Caco-2 (cell line): ENCODE measurements around the gene AKAP8L. TPM values are rescaled to one million over a fixed set of nuclear protein-coding genes. Genes with fewer than 3 reads are reported as not detected.

ENCODE experiments used
- Bru-seq: library from RNA; stranded (reverse); fragments of 400-500 nt; gene quantifications from one replicate; lab custom pipeline; 2021; lab: Mats Ljungman, UMichigan
- BruChase-seq, 2 experiments: library from RNA; stranded (reverse); fragments of 400-500 nt; gene quantifications; one replicate each; lab custom pipeline; 2021; lab: Mats Ljungman, UMichigan
- BruUV-seq: library from RNA; stranded (reverse); fragments of 400-500 nt; replicated peaks from 2 replicates; lab custom pipeline; 2021; lab: Mats Ljungman, UMichigan
- CTCF ChIA-PET: fragments of 300-600 bp; sonication (Branson Sonifier 250); formaldehyde crosslinking; loops from one replicate; lab custom pipeline; 2022; ENCODE audit warnings: antibody characterized with exemption; lab: Charles Lee
- POLR2A ChIA-PET: fragments of 300-600 bp; sonication (Branson Sonifier 250); formaldehyde crosslinking; loops from one replicate; lab custom pipeline; 2022; ENCODE audit warnings: antibody characterized with exemption; lab: Charles Lee
- DNase-seq, 2 experiments: peaks; one replicate each; pipeline versions ENCODE4 v3.0.0 to v3.0.0-alpha.2; 2020 to 2022
- H3K27me3 ChIP-seq: replicated peaks from 2 replicates; pipeline ENCODE4 v1.6.0; 2011; ENCODE audit warnings: low read length; ENCODE audit not compliant: control insufficient read depth, insufficient read depth
- H3K36me3 ChIP-seq: 2 replicates; pipeline ENCODE4 v1.5.1; 2011; ENCODE audit warnings: low read length; ENCODE audit not compliant: control insufficient read depth, insufficient read depth
- H3K4me1 ChIP-seq: fragments of 250-450 bp; sonication (Bioruptor Pico); 2 replicates; pipeline ENCODE4 v1.5.1; 2020; ENCODE audit warnings: mild to moderate bottlenecking
- H3K4me3 ChIP-seq: 2 replicates; pipeline ENCODE4 v1.5.1; 2011; ENCODE audit warnings: low read depth, mild to moderate bottlenecking, control low read depth, low read length
- H3K9me3 ChIP-seq: fragments of 250-450 bp; sonication (Bioruptor Pico); 2 replicates; pipeline ENCODE4 v1.5.1; 2020; ENCODE audit warnings: mild to moderate bottlenecking, moderate library complexity
- H3K27ac Mint-ChIP-seq: one replicate; pipeline ENCODE4 v1.8.0; 2022; ENCODE audit warnings: mixed read lengths; ENCODE audit not compliant: unreplicated experiment
- H3K27me3 Mint-ChIP-seq: one replicate; pipeline ENCODE4 v1.8.0; 2022; ENCODE audit warnings: mixed read lengths; ENCODE audit not compliant: insufficient read depth, unreplicated experiment
- H3K36me3 Mint-ChIP-seq: one replicate; pipeline ENCODE4 v1.8.0; 2022; ENCODE audit warnings: mild to moderate bottlenecking, mixed read lengths; ENCODE audit not compliant: insufficient read depth, unreplicated experiment
- H3K4me1 Mint-ChIP-seq: one replicate; pipeline ENCODE4 v1.8.0; 2022; ENCODE audit warnings: low read depth, mixed read lengths; ENCODE audit not compliant: unreplicated experiment
- H3K4me3 Mint-ChIP-seq: one replicate; pipeline ENCODE4 v1.8.0; 2022; ENCODE audit warnings: mild to moderate bottlenecking, moderate library complexity, mixed read lengths; ENCODE audit not compliant: unreplicated experiment
- H3K9me3 Mint-ChIP-seq: one replicate; pipeline ENCODE4 v1.8.0; 2022; ENCODE audit warnings: mixed read lengths; ENCODE audit not compliant: unreplicated experiment
- CTCF ChIP-seq, 2 experiments: fragments of 200-600 bp in 1 of 2; IDR thresholded peaks; 1 replicate in 1 of 2; 2 replicates in 1 of 2; pipeline versions ENCODE4 v1.5.1 to v1.8.0; 2011 to 2022; ENCODE audit warnings: antibody characterized with exemption in 1 of 2, control low read depth in 1 of 2, inconsistent platforms in 1 of 2, low read depth in 1 of 2, low read length in 1 of 2, mild to moderate bottlenecking in 1 of 2, moderate library complexity in 1 of 2; ENCODE audit not compliant: insufficient read depth in 1 of 2, severe bottlenecking in 1 of 2, unreplicated experiment in 1 of 2
- intact Hi-C: fragments of 100-400 bp; cut with micrococcal nuclease; formaldehyde crosslinking; loops from one replicate; pipeline ENCODE4 v1.10.0; 2022; ENCODE audit not compliant: unreplicated experiment
- long read RNA-seq: library from polyadenylated mRNA; stranded (forward); transcript quantifications from one replicate; pipeline ENCODE4 v2.0.0, GENCODE V29; 2022
- total RNA-seq: library from RNA; stranded (reverse); gene quantifications from 2 replicates; pipeline ENCODE4 v1.2.3, GENCODE V29; 2022

The AKAP8L gene, protein sequence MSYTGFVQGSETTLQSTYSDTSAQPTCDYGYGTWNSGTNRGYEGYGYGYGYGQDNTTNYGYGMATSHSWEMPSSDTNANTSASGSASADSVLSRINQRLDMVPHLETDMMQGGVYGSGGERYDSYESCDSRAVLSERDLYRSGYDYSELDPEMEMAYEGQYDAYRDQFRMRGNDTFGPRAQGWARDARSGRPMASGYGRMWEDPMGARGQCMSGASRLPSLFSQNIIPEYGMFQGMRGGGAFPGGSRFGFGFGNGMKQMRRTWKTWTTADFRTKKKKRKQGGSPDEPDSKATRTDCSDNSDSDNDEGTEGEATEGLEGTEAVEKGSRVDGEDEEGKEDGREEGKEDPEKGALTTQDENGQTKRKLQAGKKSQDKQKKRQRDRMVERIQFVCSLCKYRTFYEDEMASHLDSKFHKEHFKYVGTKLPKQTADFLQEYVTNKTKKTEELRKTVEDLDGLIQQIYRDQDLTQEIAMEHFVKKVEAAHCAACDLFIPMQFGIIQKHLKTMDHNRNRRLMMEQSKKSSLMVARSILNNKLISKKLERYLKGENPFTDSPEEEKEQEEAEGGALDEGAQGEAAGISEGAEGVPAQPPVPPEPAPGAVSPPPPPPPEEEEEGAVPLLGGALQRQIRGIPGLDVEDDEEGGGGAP
- total RNA-seq (112 and 127 TPM in 2 replicates), Bru-seq, nascent RNA (percentile 81 among the genes with signal in this experiment), BruChase-seq, experiment 1, labeled RNA remaining after a 2-hour chase (percentile 78 among the genes with signal in this experiment), BruChase-seq, experiment 2, labeled RNA remaining after a 6-hour chase (percentile 84 among the genes with signal in this experiment)
- long read RNA-seq, transcript AKAP8L-201 (14 exons, 2,146 nt) = major isoform, 67 of 151 reads
- long read RNA-seq, partial matches to known transcripts = 17 of 151 reads
- long read RNA-seq, other reads (novel, unspliced or antisense) = 65 of 151 reads

- TF ChIP-seq CTCF (IDR thresholded peaks at IDR 0.05; ENCODE audit: insufficient read depth in 1 of 2, low read depth in 1 of 2, low read length in 1 of 2, severe bottlenecking in 1 of 2, unreplicated experiment in 1 of 2) = peak; percentile 70 to 92
- Mint-ChIP-seq H3K4me1 (peaks cover 6% of the 10 kb centered on the region), H3K4me3 (peak within 1 kb of the TSS; percentile 96), H3K27ac (peak within 1 kb of the TSS; percentile 98), H3K9me3 (no peaks in the 10 kb centered on the region), H3K36me3 (peaks cover 65% of the 10 kb centered on the region), H3K27me3 (no peaks in the 10 kb centered on the region)
- intact Hi-C loops = loop anchor here (1.0 to 5.0 kb wide), 3 partner anchors 31 to 138 kb away; partner anchors contain the start of genes AKAP8 and WIZ
- BruUV-seq = no TSS peak
- H3K4me1 ChIP-seq = peaks cover 6% of the 10 kb centered on the region; the same call in 1 of the 2 replicates
- DNase-seq = peak; percentile 98 to 99
- H3K27me3 ChIP-seq = no peaks in the 10 kb centered on the region
- POLR2A ChIA-PET = interaction anchor here (0.5 to 3.5 kb wide), 10 partner anchors 9 to 1021 kb away, joined by 3 to 40 read pairs (median 7); partner anchors contain the start of gene AKAP8
- CTCF ChIA-PET = interaction anchor here (0.6 to 3.3 kb wide), 16 partner anchors 14 to 327 kb away, joined by 3 to 61 read pairs (median 4); partner anchors contain the start of gene AKAP8
- peaks cover 2% of the 10 kb centered on the region for H3K36me3 ChIP-seq
- H3K9me3 ChIP-seq = no peaks in the 10 kb centered on the region
- H3K4me3 ChIP-seq = peak within 1 kb of the TSS; percentile 89
Observed at GRCh38 chr19:15418579-15419412, at the start of gene AKAP8L. AKAP8L (minus strand) TSS chr19:15418988; CDS start chr19:15418923, 65 bp downstream.

DNA sequence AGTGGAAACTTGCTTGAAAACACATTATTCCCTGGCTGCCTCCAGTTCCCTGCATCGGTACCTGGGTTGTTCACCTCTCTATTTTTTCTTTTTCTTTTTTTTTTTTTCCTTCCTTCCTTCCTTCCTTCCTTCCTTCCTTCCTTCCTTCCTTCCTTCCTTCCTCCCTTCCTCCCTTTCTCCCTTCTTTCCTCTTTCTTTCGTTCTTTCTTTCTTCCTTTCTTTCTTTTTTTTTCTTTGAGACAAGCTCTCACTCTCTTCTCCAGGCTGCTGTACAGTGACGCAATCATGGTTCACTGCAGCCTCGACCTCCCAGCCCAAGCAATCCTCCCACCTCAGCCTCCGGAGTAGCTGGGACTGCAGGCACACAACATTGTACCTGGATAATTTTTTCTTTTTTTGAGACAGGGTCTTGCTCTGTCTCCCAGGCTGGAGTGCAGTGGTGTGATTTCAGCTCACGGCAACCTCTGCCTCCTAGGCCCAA lies 49.0 kb upstream of the AKAP8L start:
- H3K9me3 ChIP-seq = no peaks in the 10 kb centered on the region
- peaks cover 4% of the 10 kb centered on the region; the same call in 1 of the 2 replicates for H3K4me1 ChIP-seq
- POLR2A ChIA-PET = no interaction called here
- peaks cover 6% of the 10 kb centered on the region for H3K36me3 Mint-ChIP-seq
- CTCF ChIA-PET = no interaction called here
- intact Hi-C loops = no loop called here
- TF ChIP-seq CTCF (IDR thresholded peaks at IDR 0.05; ENCODE audit: insufficient read depth in 1 of 2, low read depth in 1 of 2, low read length in 1 of 2, severe bottlenecking in 1 of 2, unreplicated experiment in 1 of 2) = no peak
- no peaks in the 10 kb centered on the region for H3K36me3 ChIP-seq
- H3K27ac Mint-ChIP-seq = no peak overlapping the region
- H3K4me1 Mint-ChIP-seq = peaks cover 11% of the 10 kb centered on the region
- no peak overlapping the region for H3K4me3 Mint-ChIP-seq
- no peak for DNase-seq
- no peaks in the 10 kb centered on the region for H3K9me3 Mint-ChIP-seq
- no peaks in the 10 kb centered on the region for H3K27me3 ChIP-seq
- BruUV-seq = no TSS peak
- no peak overlapping the region for H3K4me3 ChIP-seq
- H3K27me3 Mint-ChIP-seq = no peaks in the 10 kb centered on the region
